DMS79 (cell line): ENCODE data around the gene TLX3.
A peak's percentile ranks its signal among the peaks of the same experiment; 100 is the strongest.

Source experiments
- DNase-seq: peaks from one replicate; lab custom pipeline; 2025; lab: John Stamatoyannopoulos, UW

The TLX3 gene

DNA sequence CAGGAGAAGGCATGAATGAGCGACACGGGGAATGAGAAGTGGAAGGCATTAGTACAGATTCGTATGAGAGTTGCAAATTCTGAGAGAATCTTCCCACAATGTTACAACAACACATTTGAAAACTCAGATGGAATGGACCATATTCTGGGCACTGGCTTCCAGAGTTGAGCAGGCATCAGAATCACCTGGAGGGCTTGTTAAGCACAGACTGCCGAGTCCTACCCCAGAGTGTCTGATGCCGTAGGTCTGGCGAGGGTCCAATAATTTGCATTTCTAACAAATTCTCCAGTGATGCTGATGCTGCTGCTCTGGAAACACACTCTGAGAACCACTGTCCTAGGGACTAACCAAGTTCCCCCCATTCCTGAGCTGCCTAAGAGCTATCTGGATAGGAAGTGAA, 2.9 kb upstream of the TLX3 start:
- no peak for DNase-seq

DNA sequence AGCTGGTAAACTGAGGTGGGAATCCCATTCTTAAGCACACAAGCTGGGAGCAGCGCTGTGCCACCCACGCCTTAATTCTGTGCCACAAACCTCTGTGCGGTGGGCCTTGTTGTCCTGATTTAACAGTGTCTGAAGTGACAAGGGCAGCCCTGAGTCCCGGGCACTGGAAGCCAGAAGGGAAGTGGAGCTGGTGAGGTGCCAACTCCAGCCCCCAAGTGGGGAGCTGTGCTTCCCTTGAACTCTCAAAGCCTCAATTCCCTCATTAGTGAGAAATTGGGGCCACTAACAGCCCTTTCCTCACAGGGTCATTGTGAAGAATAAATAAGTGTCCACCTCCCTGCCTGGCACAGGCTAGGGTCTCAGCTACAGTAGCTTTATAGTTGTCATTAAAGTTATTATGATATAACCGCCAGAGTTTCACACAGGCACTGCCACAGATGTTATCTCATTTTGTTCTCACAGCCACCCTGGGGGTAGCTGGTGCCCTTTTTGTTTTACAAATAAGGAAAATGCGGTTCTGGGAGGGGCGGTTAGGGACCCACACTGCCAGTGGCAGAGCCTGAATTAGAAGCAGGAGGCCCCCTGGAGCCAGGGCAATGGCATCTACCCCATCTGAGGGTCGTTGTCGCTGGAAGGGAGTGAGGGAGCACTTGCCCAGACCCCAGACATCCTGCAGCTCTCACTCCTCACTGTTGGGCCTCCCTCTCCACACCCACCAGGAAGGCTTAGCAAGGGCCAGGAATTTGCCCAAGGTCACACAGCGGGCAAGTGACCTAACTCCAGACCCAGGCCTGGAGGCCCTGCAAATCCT, 2.1 kb upstream of the TLX3 start:
- no peak for DNase-seq

DNA sequence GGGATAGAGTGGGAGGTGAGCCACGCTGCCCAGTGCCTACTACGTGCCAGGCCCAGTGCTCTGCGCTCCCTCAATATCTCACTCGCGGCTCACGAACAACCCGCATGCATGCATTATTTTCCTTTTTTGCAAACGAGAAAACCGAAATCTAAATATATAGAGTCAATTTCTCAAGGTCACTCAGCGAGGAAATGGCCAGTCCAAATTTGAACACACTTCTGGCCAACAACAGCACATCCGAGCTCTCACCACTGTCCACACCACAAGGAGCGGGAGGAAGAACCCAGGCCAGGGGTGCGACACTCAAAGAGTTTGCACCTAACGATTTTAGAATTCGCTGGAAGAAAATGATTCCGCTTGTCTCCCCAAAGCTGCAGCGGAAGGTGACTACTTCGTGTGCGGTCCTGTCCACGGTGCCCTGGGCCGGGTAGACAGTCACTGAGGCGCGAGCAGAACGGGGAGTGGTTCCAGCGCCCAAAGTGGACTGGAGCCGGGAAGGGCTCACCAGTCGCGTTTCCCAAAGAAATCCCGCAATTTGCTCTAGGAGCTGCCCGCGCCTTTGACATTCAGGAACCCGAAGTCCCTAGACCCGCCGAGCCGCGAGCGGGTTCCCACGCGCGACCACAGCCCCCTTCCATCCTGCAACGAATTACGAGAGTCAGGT, 1.1 kb upstream of the TLX3 start:
- DNase-seq: no peak

DNA sequence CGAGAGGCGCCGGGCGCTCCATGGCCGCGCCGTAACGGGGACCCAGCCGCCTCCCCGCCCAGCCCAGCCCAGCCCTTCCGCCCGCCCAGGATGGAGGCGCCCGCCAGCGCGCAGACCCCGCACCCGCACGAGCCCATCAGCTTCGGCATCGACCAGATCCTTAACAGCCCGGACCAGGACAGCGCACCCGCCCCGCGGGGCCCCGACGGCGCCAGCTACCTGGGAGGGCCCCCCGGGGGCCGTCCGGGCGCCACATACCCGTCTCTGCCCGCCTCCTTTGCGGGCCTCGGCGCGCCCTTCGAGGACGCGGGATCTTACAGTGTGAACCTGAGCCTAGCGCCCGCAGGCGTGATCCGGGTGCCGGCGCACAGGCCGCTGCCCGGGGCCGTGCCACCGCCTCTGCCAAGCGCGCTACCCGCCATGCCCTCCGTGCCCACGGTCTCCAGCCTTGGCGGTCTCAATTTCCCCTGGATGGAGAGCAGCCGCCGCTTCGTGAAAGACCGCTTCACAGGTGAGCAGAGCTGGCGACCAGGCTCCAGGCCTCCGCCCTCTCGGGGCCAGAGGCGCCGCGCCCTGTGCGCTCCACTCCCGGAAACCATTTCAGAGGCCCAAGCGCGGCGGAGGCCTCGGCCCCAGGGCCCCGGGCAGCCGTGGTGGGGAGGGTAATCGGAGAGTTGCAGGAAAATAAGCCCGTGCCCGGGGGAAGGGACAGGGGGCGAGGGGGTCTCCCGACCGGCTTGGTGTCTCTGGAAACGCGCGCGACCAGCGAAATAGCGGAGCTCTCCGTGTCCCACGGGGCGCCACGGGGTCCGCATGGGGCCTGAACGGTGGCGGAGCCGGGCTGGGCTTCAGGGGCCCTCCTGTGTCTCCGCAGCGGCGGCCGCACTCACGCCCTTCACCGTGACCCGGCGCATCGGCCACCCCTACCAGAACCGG, 496 bp downstream of the TLX3 start:
- DNase-seq: no peak

DNA sequence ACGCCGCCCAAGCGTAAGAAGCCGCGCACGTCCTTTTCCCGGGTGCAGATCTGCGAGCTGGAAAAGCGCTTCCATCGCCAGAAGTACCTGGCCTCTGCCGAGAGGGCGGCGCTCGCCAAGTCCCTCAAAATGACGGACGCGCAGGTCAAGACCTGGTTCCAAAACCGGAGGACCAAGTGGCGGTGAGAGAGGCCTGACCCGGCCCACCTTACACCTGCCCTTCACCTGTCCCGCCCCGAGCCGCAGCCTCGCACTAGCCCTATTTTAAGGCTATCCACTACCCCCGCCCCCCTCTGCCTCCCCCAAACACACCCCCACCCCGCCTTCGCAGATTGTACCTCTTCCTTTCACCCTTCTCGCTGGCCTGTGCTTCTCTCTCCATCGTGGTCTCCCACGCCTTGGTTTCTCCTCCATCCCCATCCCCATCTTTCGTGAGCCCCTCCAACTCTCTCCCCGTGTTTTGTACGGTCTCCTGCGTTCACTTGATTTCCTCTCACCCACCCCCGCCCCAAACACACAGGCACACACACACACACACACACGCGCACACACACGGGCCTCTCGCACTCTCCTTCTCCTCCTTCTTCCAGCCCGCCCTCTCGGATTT, 1.3 kb downstream of the TLX3 start:
- peak; percentile 48 for DNase-seq

DNA sequence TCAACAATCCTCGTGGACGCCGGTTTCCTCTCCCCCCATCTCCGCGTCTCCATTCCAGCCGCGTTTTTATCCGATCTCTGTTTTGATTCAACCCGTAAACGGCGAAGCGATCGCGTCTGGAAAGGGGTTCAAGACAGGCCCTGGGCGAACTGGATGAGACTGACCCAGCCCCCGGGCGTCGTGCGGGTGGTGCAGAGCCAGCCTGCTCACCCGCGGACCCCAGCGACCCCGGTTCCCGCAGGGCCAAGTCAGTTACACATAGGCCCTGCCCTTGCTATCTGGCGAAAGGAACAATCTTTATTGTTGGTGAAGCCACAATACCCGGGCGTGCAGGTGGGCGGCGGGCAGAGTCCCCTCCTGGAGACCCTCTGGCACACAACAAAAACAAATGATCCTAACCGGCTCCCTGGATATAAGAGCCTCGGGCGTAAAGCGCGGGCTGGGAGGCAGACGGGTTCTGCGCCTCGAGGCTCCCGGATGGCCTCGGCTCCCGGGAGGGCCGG, 1.8 kb downstream of the TLX3 start:
- DNase-seq: no peak

DNA sequence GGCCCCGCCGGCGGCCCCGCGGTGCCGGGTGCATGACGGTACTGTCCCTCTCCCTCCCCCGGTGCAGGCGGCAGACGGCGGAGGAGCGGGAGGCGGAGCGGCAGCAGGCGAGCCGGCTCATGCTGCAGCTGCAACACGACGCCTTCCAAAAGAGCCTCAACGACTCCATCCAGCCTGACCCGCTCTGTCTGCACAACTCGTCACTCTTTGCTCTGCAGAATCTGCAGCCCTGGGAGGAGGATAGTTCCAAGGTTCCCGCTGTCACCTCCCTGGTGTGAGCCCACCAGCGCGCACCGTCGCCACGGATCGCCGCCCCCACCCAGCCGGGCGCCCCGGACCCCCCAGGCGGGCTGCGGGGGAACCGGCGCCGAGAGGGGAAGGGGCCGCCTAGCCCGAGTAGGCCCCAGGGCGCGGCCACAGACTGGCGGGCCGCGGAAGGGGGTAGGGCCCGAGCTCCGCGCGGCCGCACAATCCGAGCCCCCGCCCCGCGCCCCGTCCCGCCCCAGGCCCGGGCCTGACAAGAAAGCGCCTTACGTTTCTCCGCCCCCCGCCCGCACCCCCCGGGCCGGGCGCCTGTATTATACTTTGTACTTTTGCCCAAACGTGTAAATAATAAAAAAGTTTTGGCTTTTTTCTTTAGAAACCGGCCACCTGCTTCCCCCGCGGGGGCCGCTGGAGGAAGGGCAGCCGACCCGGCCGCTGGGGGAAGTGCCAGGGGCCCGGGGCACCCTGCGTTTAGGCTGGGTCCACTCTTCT, 2.5 kb downstream of the TLX3 start:
- no peak for DNase-seq

DNA sequence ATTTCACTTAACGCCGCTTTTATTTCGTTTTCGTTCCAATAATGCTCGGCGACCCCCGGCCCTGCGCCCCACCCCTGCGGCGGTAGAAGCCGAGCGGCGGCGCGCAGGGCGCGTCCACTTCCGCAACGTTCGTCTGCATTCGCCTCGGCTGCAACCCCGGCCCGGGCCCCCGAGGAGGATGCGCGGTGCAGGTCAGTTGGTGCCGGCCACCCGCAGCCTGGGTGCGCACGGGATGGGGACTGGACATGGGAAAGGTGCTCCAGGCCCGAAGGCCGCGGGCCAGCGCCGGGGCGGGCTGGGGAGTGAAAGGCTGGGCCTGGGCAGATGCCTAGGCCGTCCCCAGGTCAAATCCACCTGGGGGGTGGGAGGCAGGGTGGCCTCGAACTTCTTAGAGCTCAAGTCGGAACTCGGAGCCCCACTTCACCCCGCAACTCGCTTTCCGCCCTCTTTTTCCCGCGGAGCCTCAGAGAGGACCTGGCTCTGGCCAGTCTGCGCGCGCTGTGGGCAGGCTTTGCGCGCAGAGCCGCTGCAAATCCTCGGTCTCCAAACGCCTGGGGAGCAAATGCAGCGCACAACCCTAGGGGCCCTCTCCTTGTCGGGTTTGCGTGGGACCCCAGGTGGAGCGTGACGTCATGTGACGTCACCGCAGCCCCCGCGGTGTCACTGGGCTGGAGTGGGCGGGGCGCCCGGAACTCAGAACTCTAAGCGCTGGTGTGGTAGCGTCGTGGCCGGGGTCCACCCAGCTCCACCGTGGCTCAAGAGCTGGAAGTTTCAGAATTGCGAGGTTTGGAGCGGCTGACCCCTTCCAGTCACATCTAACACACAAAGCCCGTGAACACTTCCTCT, 3.3 kb downstream of the TLX3 start:
- DNase-seq: no peak

DNA sequence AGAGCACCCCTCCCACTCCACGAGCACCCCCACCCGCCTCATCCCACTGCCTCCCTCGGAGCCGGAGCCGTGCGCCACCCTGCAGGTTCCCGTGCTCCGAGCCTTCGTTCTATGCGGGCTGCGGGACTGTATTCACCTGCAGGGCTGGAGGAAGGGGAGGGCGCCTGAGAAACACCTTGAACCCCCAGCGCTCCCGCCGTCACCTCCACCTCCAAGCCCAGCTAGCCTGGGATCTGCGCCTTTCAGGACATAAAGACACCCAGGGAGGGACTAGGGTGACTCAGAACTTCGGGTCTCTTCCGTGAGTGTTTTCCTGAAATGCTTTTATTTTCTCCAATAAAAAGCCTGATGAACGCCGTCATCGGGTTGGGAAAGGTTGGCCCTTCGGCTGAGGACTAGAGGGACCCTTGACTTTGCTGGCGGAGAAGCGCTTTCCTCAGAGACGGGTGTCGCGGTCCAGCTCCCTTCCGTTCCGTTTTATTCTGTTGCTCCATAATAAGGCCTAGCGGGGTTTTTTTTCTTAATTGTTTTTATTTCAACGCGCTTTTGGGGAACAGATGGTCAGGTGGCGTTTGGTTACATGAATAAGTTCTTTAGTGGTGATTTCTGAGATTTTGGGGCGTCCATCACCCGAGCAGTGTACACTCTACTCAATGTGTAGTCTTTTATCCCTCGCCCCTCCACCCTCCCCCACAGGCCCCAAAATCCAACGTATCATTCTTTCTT, 4.6 kb downstream of the TLX3 start:
- DNase-seq: no peak

DNA sequence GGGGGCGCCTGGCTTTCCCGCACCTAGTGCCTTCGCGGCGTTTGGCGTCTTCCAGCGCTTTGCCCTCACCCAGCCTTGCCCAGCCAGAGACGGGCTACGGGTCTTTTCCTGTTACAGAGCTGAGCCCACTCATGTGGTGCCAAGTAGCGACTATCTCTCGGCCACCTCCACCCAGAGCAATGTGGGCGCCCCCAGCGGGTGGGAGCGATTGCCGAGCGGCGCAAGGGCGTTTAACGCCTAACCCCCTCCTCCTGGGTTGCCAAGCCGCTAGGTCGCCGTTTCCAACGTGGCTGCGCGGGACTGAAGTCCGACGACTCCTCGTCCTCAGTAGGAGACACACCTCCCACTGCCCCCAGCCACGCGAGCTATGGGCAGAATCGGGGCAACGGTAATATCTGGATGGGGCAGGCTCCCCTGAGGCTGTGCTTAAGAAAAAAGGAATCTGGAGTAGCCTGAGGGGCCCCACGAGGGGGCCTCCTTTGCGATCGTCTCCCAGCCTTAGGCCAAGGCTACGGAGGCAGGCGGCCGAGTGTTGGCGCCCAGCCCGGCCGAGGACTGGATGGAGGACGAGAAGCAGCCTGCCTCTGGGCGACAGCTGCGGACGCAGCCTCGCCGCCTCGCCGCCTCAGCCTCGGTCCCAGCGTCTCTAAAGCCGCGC, 5.8 kb downstream of the TLX3 start:
- no peak for DNase-seq

DNA sequence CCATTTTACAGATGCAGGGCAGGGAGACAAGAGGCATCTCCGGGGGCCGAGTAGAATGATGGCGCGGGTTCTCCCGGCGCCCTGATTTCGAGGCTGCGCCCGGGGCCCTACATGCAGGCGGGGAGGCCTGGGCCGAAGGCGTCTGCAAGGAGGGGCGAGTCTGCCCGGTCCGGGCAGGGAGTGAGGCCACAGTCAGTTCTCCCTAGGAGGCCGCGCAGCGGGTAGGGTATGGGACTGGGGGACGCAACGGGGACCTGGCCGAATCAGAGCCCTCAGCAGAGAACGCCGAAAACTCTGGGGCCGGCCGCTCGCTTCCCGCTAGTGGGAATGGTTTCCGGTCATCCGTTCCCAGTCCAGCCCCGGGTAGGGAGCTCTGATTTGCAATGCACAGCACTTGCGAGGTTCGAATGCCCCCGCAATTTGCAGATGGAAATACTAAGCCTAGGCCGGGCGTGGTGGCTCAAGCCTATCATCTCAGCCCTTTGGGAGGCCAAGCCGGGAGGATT, 6.4 kb downstream of the TLX3 start:
- no peak for DNase-seq

DNA sequence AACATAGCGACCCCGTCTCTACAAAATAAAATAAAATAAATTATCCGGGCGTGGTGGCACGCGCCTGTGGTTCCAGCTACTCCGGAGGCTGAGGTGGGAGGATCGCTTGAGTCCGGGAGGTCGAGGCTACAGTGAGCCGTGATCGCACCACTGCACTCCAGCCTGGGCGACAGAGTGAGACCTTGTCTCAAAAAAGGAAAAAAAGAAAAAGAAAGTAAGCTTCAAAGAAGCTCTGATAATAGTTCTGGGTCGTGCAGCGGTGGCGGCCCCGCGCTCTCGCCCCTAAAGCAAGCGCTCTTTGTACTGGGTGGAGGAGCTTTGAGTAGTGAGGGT, 6.8 kb downstream of the TLX3 start:
- DNase-seq: no peak

DNA sequence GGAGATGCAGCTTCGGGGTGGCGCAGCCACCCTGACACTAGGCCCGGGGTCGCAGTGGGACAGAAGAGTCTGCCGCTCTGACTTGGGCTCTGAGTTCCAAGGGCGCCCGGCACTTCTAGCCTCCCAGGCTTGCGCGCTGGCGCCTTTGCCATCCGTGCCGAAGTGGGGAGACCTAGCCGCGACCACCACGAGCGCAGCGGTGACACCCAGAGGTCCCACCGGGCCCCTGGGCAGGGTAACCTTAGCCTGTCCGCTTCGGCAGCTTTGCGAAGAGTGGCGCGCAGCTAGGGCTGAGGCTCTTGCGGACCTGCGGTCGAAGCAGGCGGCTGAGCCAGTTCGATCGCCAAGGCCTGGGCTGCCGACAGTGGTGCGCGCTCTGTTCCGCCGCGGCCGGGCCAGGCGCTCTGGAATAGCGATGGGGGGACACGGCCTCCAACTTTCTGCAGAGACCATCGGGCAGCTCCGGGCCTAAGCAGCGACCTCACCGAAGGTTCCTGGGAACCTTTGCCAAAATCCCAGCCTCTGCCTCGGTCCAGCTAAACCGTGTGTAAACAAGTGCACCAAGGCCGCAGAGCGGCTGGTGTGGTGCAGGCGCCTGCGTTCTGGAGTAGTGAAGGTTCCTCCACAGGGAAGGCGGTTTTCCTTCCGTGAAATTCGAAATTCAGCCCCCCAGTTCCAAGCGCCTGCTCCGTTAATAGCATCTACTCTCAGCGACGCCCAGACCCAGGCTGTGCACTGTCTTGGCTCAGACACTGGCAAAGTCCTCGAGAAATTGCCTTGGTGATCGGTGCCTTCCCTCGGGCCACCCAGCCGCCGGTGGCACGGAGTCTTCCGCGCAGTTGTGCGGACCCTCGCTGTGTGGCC, 7.4 kb downstream of the TLX3 start:
- DNase-seq: no peak

DNA sequence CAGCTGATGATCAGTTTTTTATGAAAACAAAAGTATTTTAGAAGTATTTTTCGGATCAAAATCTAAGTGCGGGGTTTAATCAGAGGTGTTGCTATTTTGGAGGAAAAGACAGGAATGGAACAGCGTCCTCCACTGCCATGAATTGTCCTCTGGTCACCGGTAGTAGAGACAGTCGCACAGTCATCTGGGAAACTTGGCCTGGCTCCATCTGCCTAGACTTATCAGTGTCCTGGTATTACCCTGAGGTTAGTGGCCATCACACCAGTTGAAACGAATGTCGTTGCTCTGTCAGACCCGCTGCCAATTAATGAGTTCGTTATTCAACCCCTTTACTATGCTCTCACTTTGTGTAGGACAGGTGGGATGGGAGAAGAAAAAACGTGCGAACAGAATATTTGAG, 8.2 kb downstream of the TLX3 start:
- DNase-seq: no peak

DNA sequence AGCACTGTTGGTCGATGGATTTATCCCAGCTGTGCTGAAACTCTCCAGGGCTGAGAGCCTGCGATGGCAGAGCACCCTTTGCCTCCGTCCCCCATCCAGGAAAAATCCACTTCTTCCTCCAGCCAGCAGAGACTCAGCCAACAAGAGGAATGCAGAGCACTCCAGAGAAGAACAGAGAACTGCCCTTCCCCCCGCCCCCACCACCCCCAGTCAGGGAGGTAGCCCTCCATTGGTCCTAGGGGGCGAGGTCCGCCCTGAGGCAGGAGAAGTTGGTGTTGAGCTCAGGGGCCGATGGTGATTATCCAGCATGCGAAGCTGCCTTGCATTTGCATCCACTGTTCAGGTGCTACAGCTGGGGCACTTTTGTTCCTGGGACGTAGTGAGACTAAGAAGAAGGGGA, 9.0 kb downstream of the TLX3 start:
- DNase-seq: no peak

DNA sequence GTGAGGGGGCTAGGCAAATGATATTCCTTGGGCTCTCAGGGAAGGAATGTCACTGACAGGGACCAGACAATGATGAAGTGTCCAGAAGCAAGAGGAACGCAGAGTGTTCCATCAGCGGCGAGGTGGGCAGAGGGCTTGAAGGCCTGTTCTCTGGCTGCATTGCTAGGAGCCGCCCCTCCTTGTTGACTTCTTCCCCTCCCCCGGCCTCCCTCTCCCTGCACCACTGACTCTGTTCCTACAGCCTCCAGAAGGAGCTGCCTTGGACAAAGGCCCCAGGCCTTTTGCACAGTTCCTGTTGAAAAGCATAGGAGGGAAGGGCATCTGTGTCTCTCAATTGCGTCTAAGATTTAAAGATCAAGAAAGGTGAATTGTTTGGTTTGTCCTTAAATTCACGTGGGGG, 12.4 kb downstream of the TLX3 start:
- DNase-seq: no peak

DNA sequence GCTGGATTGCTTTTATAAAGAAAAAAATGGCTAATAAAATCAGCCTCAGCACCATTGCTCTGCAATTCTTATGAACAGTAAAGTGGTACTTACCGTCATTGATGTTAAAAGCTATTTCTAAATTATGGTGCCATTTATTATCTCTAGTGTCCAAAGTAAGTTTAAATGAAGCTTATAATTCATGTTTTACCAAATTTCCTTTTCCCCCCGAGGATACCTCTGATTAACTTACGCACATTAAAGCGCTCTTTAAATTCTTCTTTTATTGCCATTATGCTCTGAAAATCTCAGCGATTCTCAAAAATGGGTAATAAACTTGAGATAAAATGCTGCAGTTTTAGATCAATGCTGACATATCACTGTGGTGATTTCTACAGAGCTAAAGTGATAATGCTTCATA, 13.5 kb downstream of the TLX3 start:
- DNase-seq: no peak

DNA sequence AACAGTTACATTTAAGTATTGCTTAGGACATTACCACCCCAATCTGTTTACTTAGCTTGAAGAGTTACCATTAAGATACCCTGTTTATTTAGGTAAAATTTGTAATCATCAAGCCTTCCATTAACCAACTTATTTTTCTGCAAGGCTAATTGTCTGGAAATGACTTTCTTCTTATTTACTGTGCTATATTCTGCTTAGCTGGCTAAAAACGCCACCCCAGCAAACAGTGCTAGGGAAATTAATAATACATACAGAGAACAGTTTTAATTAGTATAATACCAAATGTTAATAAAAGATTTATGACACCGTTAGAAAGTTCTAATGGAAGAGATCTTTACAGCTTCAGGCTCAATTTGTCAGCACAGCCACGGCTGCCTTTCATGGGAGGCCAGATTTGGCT, 14.0 kb downstream of the TLX3 start:
- DNase-seq: no peak
